ENCODE results near the gene C1orf21.

Gene C1orf21

GRCh38 chr1:184557423-184558347 is 170.9 kb downstream of the C1orf21 start:
- no peak for DNase-seq (ENCODE audit: low read depth)

- DNase-seq (ENCODE audit: low read depth): no peak
Observed at GRCh38 chr1:184558691-184559090, 171.9 kb downstream of the C1orf21 start.

- DNase-seq (ENCODE audit: low read depth): no peak
Observed at GRCh38 chr1:184559117-184559713, 172.4 kb downstream of the C1orf21 start.

GRCh38 chr1:184562806-184563205 is 176.0 kb downstream of the C1orf21 start:
- no peak for DNase-seq (ENCODE audit: low read depth)

- DNase-seq (ENCODE audit: low read depth): no peak
Observed at GRCh38 chr1:184563308-184563707, 176.5 kb downstream of the C1orf21 start.

GRCh38 chr1:184567009-184567408 is 180.2 kb downstream of the C1orf21 start:
- DNase-seq (ENCODE audit: low read depth): no peak

GRCh38 chr1:184567637-184568036 is 180.8 kb downstream of the C1orf21 start:
- DNase-seq (ENCODE audit: low read depth): peak; percentile 72

- DNase-seq (ENCODE audit: low read depth): no peak
Observed at GRCh38 chr1:184568148-184568547, 181.3 kb downstream of the C1orf21 start.

GRCh38 chr1:184569106-184569505 is 182.3 kb downstream of the C1orf21 start:
- no peak for DNase-seq (ENCODE audit: low read depth)

- DNase-seq (ENCODE audit: low read depth): no peak
Observed at GRCh38 chr1:184574588-184574987, 187.8 kb downstream of the C1orf21 start.

GRCh38 chr1:184576822-184577221 is 190.0 kb downstream of the C1orf21 start:
- DNase-seq (ENCODE audit: low read depth): no peak

GRCh38 chr1:184577319-184577718 is 190.5 kb downstream of the C1orf21 start:
- DNase-seq (ENCODE audit: low read depth): no peak

- no peak for DNase-seq (ENCODE audit: low read depth)
Observed at GRCh38 chr1:184582411-184582810, 195.6 kb downstream of the C1orf21 start.

- no peak for DNase-seq (ENCODE audit: low read depth)
Observed at GRCh38 chr1:184583849-184584248, 197.0 kb downstream of the C1orf21 start.

GRCh38 chr1:184588701-184589100 is 201.9 kb downstream of the C1orf21 start:
- no peak for DNase-seq (ENCODE audit: low read depth)

GRCh38 chr1:184590163-184590750 is 203.4 kb downstream of the C1orf21 start:
- DNase-seq (ENCODE audit: low read depth): no peak

- DNase-seq (ENCODE audit: low read depth): no peak
Observed at GRCh38 chr1:184593597-184593996, 206.8 kb downstream of the C1orf21 start.

- DNase-seq (ENCODE audit: low read depth): peak; percentile 65
Observed at GRCh38 chr1:184595596-184595995, 208.8 kb downstream of the C1orf21 start.

- no peak for DNase-seq (ENCODE audit: low read depth)
Observed at GRCh38 chr1:184596950-184597645, 210.3 kb downstream of the C1orf21 start.

GRCh38 chr1:184597650-184598357 is 211.0 kb downstream of the C1orf21 start:
- no peak for DNase-seq (ENCODE audit: low read depth)

GRCh38 chr1:184598403-184599193 is 211.8 kb downstream of the C1orf21 start:
- DNase-seq (ENCODE audit: low read depth): no peak

Measured in non-pigmented ciliary epithelial cell (primary cell).